GM12872 (cell line): ENCODE data around the gene CHN1.

Experiments
- TF ChIP-seq, protein P1 (sequence below): IDR thresholded peaks from 3 replicates; pipeline ENCODE4 v1.5.1; 2011; ENCODE audit warnings: low read depth, mild to moderate bottlenecking, low read length, moderate library complexity; ENCODE audit not compliant: insufficient read depth

The CHN1 gene

DNA sequence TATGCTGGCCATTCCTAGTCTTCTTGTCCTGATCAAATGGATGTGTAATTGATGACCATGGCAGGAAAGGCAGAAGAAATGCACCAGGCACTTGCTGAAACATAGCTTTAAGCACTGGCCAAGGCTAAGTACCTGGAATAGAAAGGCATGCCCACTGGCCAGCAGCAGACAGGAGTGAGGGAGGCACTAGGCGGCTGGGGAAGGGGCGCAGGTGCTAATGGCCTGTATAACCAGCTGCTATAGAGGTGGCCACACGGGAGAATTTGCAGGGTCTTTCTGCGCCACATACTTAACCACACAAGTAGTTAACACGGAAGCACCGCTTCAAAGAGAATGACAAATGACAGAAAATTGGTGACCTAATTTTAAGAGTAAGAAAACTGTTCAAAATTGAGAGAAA, 174.6 kb downstream of the CHN1 start:
- TF ChIP-seq, protein P1, sequence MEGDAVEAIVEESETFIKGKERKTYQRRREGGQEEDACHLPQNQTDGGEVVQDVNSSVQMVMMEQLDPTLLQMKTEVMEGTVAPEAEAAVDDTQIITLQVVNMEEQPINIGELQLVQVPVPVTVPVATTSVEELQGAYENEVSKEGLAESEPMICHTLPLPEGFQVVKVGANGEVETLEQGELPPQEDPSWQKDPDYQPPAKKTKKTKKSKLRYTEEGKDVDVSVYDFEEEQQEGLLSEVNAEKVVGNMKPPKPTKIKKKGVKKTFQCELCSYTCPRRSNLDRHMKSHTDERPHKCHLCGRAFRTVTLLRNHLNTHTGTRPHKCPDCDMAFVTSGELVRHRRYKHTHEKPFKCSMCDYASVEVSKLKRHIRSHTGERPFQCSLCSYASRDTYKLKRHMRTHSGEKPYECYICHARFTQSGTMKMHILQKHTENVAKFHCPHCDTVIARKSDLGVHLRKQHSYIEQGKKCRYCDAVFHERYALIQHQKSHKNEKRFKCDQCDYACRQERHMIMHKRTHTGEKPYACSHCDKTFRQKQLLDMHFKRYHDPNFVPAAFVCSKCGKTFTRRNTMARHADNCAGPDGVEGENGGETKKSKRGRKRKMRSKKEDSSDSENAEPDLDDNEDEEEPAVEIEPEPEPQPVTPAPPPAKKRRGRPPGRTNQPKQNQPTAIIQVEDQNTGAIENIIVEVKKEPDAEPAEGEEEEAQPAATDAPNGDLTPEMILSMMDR, result no peak

DNA sequence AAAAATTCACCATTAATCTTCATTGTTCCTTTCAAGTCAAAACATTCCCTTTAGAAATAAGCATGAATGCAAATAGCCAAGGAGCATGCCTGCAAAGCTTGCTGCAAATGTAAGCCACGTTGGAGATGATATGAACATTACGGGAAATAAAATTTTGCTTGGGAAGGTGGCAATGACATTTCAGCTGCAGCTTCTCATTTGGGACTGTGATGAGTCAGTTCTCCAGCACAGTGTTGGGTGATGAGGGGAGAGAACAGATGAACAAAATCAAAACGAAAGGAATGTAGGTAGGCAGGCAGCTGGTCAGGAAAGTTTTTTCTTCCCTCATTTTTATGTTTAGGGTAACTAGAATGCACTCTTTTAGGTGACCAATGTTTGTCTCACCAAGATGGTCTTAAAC, 175.6 kb downstream of the CHN1 start:
- TF ChIP-seq, protein P1, result no peak

DNA sequence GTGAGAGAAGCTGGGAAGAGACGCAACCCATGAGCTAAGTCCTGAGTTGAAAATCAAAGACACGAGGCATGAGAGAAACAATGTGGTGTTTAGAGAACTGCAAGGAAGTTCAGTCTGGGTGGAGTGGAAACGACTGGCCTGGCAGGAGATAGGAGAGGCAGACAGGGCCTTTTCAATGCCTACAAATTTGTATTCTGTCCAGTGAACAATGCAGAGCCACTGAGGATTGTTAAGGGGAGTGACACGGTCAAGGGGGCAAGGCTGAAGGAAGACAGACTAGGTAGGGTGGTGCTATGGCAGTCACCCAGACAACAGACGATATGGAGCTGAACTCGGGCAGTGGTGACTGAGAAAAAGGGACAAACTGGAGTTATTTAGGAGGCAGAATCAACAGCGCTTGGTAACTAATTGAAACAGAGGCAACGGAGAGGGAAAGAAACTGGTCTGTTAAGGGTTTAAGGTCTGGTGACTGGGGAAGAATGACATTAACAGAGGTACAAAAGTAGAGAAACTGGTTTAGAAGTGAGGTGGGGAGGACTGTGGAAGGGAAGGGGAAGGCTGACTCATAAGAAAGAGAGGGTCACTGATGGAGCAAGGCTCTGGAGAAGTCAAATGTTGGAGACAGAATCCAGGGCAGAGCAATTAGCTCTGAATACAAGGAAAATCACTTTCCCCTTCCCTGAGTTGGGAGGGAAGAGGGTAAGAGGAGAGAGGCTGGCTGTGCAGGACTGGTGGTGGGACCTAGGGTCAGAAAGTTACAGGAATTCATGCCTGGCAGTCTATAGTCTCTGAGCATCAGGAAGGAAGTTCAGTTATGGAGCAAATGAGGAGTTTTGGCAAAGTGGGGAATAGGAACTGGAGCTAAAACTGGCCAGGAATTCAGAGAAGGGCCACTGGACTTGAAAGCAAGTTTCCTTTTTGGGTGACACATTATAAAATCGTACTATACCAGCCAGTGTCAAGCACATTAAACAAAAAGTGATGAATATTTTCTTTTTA, 177.5 kb downstream of the CHN1 start:
- TF ChIP-seq, protein P1, result no peak

DNA sequence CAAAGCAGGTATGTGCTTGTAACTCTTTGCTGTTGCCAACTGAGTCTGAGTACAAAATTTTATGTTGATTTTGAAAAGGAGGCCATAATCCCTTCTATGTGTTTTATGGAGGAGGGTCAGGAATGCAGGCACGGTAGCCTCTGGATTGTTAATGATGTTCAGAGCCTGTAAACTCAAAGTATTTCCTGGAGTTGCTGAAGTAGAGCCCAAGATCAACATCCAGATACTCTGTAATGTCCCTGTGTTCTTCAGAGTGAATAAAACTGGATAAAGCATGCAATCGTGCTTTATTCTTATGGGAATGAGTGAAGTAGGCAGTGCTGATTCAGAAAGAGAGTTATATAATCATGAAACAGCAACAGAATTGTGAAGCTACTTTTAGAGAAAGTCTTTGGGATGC, 179.1 kb downstream of the CHN1 start:
- TF ChIP-seq, protein P1, result no peak

DNA sequence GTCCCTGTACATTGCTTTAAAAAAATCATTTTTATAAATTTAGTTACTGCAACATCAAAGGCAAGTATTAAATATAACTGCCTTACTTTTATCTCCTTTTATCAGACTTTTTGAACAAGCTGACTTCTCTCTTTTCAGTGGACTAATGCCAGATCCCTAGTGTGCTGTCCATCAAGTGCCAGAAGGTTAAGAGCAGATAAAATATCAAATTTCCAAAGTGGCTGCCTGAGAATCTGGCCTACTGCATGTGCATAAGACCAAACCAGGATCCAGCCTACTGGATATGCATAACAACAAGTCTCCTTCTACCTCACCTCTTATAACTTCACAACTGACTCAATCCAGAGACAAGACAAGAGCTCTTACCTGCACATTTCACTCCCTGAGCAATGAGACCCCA, 181.1 kb downstream of the CHN1 start:
- TF ChIP-seq, protein P1, result no peak

DNA sequence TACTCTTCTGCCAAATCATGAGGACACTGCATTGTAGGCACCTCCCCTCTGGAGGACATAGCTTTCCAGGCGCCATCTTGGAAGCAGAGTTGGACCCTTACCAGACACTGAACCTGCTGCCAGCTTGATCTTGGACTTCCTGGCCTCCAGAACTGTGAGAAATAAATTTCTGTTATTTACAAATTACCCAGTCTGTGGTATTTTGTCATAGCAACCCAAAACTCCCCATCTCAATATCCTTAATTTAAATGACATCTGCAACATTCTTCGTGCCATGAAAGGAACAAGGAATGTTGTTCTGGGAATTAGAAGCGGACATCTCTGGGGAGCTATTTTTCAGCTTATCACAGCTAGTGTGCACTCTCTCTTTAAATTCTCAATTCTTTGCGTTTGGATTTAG, 183.6 kb downstream of the CHN1 start:
- TF ChIP-seq, protein P1, result no peak

DNA sequence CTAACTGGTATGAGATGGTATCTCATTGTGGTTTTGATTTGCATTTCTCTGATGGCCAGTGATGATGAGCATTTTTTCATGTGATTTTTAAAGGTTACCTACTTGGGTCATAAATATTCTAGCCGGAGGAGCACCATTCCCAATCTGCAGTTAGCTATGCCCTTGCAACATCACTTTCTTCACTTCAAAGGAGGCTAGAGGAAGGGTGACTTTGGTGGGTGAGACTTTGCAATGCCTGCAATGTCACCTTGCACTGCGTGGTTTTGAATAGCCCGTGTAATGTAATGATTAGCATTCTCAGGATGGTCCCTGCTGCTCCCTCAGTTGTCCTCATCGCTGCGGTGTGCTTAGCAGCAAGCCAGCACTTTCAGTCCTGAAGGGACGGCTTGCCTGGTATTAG, 184.8 kb downstream of the CHN1 start:
- TF ChIP-seq, protein P1, result no peak
